HFF-Myc (cell line): ENCODE measurements around the gene AHNAK.

ENCODE experiments used
- DNase-seq: peaks from one replicate; pipeline ENCODE4 v3.0.0-alpha.2; 2011; ENCODE audit warnings: low read depth; ENCODE audit errors: extremely low read depth
- H3K4me3 ChIP-seq: replicated peaks from 2 replicates; pipeline ENCODE4 v1.5.1; 2011; ENCODE audit warnings: low read depth, mild to moderate bottlenecking, control low read depth, low read length
- CTCF ChIP-seq: IDR thresholded peaks from 2 replicates; pipeline ENCODE4 v1.5.1; 2012; ENCODE audit warnings: mild to moderate bottlenecking, low read depth, low read length, control low read depth; ENCODE audit errors: missing control alignments

The AHNAK gene

GRCh38 chr11:62546929-62547625, 471 bp upstream of the AHNAK start:
- no peak for TF ChIP-seq CTCF
- peak overlapping the region; percentile 99 for H3K4me3 ChIP-seq
- no peak for DNase-seq

- peak; percentile 90 for DNase-seq
- TF ChIP-seq CTCF: no peak
- peak overlapping the region; percentile 99 for H3K4me3 ChIP-seq
Measured at GRCh38 chr11:62545437-62546243, 966 bp downstream of the AHNAK start.

GRCh38 chr11:62544581-62545436, 1.8 kb downstream of the AHNAK start:
- no peak for TF ChIP-seq CTCF
- no peak for DNase-seq
- peak overlapping the region; percentile 99 for H3K4me3 ChIP-seq

- TF ChIP-seq CTCF: no peak
- no peak for DNase-seq
- H3K4me3 ChIP-seq: peak overlapping the region; percentile 99
Measured at GRCh38 chr11:62543680-62544444, 2.7 kb downstream of the AHNAK start.

GRCh38 chr11:62542750-62543567, 3.6 kb downstream of the AHNAK start:
- H3K4me3 ChIP-seq: peak overlapping the region; percentile 99
- DNase-seq: peak; percentile 52
- TF ChIP-seq CTCF: peak; percentile 96
